AG09309 (cell line): ENCODE data around the gene AKT1.

Experiments used
- DNase-seq: peaks from one replicate; pipeline ENCODE4 v3.0.0-alpha.2; 2010; ENCODE audit warnings: low read depth
- H3K4me3 ChIP-seq: 2 replicates; pipeline ENCODE4 v1.5.1; 2011; ENCODE audit warnings: mild to moderate bottlenecking, low read depth, low read length, moderate library complexity; ENCODE audit not compliant: control insufficient read depth
- CTCF ChIP-seq: IDR thresholded peaks from 2 replicates; pipeline ENCODE4 v1.5.1; 2011; ENCODE audit warnings: mild to moderate bottlenecking, low read depth, low read length, inconsistent platforms; ENCODE audit not compliant: insufficient read depth, control insufficient read depth; ENCODE audit errors: missing control alignments

The AKT1 gene

GRCh38 chr14:104743461-104744380 lies 51.8 kb downstream of the AKT1 start:
- no peak for DNase-seq
- no peak for TF ChIP-seq CTCF
- H3K4me3 ChIP-seq = no peak overlapping the region

- DNase-seq = no peak
- TF ChIP-seq CTCF = no peak
- no peak overlapping the region for H3K4me3 ChIP-seq
Observed at GRCh38 chr14:104742586-104743455, 52.7 kb downstream of the AKT1 start.

- TF ChIP-seq CTCF = no peak
- no peak overlapping the region for H3K4me3 ChIP-seq
- DNase-seq = no peak
Observed at GRCh38 chr14:104741803-104742251, 53.7 kb downstream of the AKT1 start.

GRCh38 chr14:104741108-104741802 lies 54.3 kb downstream of the AKT1 start:
- DNase-seq = no peak
- H3K4me3 ChIP-seq = no peak overlapping the region
- no peak for TF ChIP-seq CTCF

GRCh38 chr14:104739546-104740516 lies 55.7 kb downstream of the AKT1 start:
- TF ChIP-seq CTCF = no peak
- DNase-seq = no peak
- H3K4me3 ChIP-seq = no peak overlapping the region
